SKM-1 treated with dmso at 0.1 percent for 144 hours (cell line): ENCODE measurements around the gene PLPPR5.
"Not testable (repeated sequence)": the region's sequence is repeated elsewhere in the genome, so short reads cannot be mapped to it uniquely, and the experiment has no call there.

Source experiments
- DNase-seq: peaks from one replicate; lab custom pipeline; 2025; ENCODE audit not compliant: unreplicated experiment; lab: John Stamatoyannopoulos, UW

PLPPR5 gene

DNA sequence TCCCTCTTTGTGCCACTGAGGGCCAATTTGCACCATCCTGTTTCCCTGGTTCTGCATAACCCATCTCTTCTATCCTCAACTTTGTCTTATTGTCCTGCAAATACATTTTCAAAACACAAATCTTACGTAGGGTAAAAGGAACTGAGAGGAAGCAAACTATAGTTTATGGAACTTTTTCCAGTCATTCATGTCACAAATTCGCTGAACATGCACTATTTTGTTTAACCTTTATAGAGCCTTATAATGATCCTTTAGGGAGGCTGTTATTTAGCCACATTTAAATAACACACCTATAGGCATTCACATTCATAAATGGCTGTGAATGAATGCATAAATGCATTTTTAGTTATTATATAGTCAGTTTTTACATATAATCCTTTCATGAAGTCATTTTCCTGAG lies 85.0 kb downstream of the PLPPR5 start:
- DNase-seq, result no peak

GRCh38 chr1:98919211-98919610 lies 85.5 kb downstream of the PLPPR5 start:
- no peak for DNase-seq

GRCh38 chr1:98914547-98914946 lies 90.1 kb downstream of the PLPPR5 start:
- no peak for DNase-seq

- no peak for DNase-seq
These were observed 93.8 kb downstream of the PLPPR5 start for GRCh38 chr1:98910827-98911226.

GRCh38 chr1:98908980-98909379 lies 95.7 kb downstream of the PLPPR5 start:
- no peak for DNase-seq

DNA sequence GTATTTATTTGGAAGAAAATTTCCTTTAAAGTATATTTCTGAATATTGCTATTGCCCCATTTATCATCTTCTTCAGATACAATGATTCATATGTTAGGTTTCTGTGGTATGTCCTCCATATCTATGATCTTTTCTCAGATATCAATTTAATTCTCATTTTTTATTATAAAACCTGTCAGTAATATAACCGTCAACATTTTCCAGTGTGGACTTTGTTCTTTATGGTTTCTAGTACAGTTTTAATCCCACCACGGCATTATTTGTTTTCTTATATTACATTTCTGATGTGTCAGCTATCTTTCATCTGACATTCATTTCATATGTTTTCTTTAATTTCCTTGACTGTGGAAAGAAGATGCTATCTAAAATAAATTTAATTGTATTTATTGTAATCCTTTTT lies 97.9 kb downstream of the PLPPR5 start:
- DNase-seq, result no peak

DNA sequence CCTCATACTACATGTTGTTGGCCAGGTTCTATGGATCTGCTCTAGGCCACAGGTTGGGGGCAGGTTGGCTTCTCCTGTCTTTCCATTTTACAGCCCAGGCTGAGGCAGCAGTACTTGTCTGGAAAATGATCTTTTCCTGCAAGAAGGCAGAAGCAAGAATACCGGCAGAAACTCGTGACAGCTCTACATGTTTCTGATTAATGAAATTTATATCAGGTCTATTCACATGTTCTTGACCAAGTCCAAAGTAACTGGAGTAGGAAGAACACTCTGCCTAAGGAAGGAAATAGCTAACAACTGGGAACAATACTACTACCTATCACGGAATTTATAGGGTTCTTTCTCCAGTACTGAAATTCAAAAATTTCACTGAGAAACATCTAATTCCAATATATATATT lies 98.3 kb downstream of the PLPPR5 start:
- DNase-seq, result no peak

DNA sequence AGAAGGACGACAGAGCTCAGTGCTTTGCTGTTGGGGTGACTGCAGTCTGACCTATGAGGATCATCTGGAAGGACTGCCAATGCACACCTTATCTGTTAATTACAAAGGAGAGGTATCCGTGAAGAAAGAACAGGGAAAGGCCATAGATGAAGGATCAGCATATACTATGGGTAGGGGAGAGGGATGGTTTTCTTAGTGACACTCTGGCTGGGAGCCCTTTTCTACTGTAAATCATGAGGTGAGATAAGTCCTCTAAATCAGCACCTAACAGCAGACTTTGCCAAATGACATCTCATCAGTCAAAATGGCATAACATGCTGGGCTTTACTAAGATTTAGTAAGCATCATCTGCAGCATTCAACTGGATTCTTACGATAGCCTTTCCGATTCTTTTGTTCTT lies 100.0 kb downstream of the PLPPR5 start:
- no peak for DNase-seq

DNA sequence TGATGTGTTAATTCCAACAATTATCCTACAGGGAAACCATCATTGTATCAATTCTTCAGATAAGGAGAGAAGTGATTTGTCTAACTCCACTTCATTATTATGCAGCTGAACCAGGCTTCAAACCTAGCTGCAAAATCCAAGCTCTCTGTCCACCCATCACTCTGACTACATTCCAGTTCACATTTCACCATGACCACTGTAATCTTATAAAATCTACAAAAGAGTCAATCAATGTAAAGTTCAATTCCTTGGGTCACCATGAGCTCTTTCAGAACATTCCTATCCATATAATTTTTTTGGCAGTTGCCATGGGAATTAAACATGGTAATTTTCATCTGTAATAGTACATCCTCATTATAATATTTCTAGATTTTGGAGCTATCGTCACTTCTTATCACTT lies 100.9 kb downstream of the PLPPR5 start:
- no peak for DNase-seq

GRCh38 chr1:98903261-98903660 lies 101.4 kb downstream of the PLPPR5 start:
- DNase-seq, result no peak

DNA sequence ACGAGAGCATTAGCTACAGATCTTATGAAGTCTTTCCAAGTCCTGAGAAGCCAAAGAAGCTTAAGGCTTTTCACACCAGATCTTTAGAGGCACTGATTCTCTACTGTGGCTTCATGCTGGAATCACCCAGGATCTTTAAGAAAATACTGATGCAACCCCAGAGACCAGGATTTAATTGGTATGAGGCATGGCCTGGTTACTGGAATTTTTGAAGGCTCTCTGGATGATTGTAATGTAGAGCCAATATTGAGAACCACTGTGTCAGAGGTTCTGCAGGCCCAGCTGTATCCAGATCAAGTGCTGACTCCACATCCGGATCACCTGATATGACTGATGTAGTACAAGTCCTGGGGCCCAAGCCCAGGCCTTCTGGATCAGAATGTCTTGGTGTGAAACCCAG lies 105.7 kb downstream of the PLPPR5 start:
- DNase-seq, result no peak

GRCh38 chr1:98897479-98897878 lies 107.2 kb downstream of the PLPPR5 start:
- DNase-seq, result no peak

- DNase-seq, result no peak
These were observed 107.8 kb downstream of the PLPPR5 start for GRCh38 chr1:98896711-98897445.

- no peak for DNase-seq
These were observed 111.3 kb downstream of the PLPPR5 start for GRCh38 chr1:98893371-98893770.

DNA sequence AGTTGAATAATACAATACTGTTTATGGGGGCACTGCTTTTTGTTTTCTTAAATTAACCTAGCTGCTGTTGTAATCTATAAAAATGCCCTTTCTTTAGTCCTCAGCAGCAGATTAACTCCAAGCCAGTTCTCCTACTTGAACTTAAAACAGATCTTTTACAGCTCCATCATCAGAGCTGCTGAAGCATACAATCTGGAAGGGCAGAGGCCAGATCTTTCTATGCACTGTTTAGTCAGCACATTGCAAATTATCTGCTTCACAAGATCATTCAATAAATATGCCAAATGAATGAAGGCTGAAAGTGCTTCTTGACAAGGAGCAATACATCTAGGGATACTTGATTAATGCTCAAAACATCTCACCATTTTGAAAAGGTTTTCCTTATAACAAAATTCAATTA lies 115.8 kb downstream of the PLPPR5 start:
- DNase-seq, result no peak

DNA sequence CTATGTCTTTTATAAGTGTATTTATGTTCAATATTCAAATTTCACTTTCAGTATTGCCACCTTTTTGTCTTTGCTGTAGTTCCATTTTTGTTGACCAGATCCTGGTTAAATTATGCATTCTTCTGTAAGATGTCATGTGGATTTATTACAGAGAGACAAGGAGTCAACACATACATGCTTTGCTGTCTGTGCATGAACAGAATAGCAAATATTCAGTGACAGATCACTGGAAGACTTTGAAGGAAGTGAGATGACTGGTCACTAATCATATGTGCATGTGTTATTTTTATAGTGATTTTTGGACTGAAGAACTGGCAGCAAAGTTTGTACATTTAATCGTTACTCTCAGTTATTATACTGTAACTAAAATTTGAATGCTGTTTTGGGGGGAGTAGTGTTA lies 117.2 kb downstream of the PLPPR5 start:
- no peak for DNase-seq

- no peak for DNase-seq
These were observed 119.8 kb downstream of the PLPPR5 start for GRCh38 chr1:98884864-98885263.

DNA sequence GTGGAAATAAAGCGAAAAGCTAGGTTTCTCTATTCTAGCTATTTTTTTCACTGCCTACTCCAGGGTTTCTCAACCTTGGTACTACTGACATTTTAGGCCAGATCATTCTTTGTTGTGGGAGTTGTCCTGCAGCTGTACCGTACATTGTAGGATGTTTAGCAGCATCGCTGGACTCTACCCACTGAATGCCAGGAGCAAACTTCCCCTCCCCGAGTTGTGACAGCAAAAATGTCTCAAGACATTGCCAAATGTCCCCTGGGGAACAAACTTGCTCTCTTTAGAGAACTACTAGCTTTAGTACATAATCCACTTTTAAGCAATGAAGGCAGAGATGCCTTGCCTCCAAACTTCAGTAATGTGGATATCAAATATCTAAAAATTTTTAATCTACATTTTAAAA lies 122.8 kb downstream of the PLPPR5 start:
- peak; percentile 42 for DNase-seq

GRCh38 chr1:98881234-98881633 lies 123.4 kb downstream of the PLPPR5 start:
- not testable (repeated sequence) for DNase-seq

GRCh38 chr1:98874828-98875227 lies 129.8 kb downstream of the PLPPR5 start:
- no peak for DNase-seq

DNA sequence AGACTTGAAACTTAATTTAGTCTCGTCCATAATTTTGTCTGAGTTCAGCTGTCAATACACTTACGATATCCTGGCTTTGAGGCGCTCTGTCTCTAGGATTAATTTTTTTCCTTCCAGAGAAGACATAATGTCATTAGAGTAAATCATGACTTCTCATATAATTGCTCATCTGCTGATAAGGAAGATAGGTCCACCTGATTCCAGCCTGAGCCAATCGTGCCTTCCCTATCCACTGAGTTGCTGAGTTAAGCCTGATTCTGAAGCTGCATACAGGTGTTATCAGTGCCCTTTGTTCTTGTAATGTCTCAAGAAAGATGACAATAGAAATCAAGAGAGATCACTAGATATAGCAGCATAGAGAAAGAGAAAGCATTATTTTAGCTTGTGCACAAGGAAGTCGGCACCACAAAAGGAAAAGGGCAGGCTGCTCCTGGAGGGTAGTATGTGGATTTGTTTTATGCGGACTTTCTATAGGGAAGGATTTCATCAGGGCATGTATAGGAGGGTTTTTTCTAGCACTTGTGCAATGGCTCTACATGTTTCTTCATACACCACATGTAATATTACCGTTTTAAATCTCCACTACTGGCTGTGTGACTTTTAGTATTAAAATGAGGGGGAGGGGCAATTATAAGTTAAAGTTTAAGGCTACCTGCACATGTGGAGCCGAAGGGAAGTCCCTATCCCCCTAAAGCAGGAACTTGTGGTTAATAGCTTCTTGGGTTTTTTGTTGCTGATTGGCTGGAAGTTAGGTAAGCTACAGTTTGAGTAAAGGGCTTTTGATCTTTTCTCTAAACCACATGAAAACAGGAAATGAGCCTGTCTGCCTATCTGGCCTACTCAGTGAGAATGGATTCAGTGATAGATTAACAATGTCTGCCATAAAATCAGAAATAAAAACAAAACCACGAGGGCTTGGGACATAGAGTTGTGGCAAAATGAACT lies 133.4 kb downstream of the PLPPR5 start:
- DNase-seq, result peak; percentile 90

- no peak for DNase-seq
These were observed 138.9 kb downstream of the PLPPR5 start for GRCh38 chr1:98865796-98866195.
